ENCODE measurements around the gene CDCP2.
"Not testable (repeated sequence)": the region's sequence is repeated elsewhere in the genome, so short reads cannot be mapped to it uniquely, and the experiment has no call there.

CDCP2 gene

DNA sequence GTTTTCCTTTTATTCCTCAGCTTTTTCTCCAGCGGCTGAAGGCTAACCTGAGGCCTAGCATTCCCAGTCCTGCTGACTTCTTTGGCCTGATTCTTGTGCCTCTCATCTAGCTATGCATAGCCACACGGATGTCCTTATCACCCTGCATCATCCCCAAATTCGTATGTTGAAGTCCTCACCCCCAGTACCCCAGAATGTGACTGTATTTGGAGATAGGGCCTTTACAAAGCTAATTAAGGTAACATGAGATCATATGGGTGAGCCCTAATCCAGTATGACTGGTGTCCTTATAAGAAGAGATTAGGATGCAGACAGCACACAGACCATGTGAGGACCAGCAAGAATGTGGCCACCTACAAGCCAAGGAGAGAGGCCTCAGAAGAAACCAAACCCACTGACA, 44.6 kb downstream of the CDCP2 start:
- Histone ChIP-seq H3K27me3 (replicated peaks; ENCODE audit: control insufficient read depth, insufficient read depth, low read length) (no peaks in the 10 kb centered on the region), H3K4me3 (replicated peaks; ENCODE audit: low read depth, low read length) (no peak overlapping the region), H3K36me3 (ENCODE audit: control insufficient read depth, insufficient read depth, low read length) (no peaks in the 10 kb centered on the region)
- TF ChIP-seq, protein P1, sequence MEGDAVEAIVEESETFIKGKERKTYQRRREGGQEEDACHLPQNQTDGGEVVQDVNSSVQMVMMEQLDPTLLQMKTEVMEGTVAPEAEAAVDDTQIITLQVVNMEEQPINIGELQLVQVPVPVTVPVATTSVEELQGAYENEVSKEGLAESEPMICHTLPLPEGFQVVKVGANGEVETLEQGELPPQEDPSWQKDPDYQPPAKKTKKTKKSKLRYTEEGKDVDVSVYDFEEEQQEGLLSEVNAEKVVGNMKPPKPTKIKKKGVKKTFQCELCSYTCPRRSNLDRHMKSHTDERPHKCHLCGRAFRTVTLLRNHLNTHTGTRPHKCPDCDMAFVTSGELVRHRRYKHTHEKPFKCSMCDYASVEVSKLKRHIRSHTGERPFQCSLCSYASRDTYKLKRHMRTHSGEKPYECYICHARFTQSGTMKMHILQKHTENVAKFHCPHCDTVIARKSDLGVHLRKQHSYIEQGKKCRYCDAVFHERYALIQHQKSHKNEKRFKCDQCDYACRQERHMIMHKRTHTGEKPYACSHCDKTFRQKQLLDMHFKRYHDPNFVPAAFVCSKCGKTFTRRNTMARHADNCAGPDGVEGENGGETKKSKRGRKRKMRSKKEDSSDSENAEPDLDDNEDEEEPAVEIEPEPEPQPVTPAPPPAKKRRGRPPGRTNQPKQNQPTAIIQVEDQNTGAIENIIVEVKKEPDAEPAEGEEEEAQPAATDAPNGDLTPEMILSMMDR (IDR thresholded peaks at IDR 0.05; ENCODE audit: insufficient read depth, low read length, poor library complexity, severe bottlenecking), result no peak
- no peak for DNase-seq (ENCODE audit: extremely low read depth, insufficient read length)

GRCh38 chr1:54107131-54107530, 45.7 kb downstream of the CDCP2 start:
- H3K36me3 ChIP-seq (ENCODE audit: control insufficient read depth, insufficient read depth, low read length), result no peaks in the 10 kb centered on the region; the same call in 1 of the 2 replicates
- no peak for DNase-seq (ENCODE audit: extremely low read depth, insufficient read length)

DNA sequence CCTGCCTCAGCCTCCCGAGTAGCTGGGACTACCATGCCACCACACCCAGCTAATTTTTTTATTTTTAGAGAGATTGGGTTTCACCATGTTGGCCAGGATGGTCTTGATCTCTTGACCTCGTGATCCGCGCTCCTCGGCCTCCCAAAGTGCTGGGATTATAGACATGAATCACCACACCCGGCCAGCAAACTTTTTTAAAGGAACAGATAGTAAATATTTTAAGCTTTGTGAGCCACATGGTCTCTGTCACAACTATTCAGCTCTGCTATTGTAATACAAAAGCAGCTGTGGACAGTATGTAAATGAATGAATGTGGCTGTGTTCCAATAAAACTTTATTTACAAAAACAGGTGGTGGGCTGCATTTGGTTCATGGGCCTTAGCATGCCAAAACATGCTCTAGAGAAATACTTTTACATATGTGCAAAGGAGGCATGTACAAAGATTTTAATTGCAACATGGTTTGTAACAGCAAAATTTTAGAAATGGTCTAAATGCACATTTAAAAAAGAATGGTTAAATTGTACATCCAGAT, 47.0 kb downstream of the CDCP2 start:
- Histone ChIP-seq H3K36me3 (ENCODE audit: control insufficient read depth, insufficient read depth, low read length) (no peaks in the 10 kb centered on the region; the same call in 1 of the 2 replicates), H3K4me3 (replicated peaks; ENCODE audit: low read depth, low read length) (no peak overlapping the region), H3K27me3 (replicated peaks; ENCODE audit: control insufficient read depth, insufficient read depth, low read length) (no peaks in the 10 kb centered on the region)
- TF ChIP-seq, protein P1 (IDR thresholded peaks at IDR 0.05; ENCODE audit: insufficient read depth, low read length, poor library complexity, severe bottlenecking), result no peak
- DNase-seq (ENCODE audit: extremely low read depth, insufficient read length), result no peak

More at GRCh38 chr1:54107131-54107530, 45.7 kb downstream of the CDCP2 start:
- H3K27me3 ChIP-seq (replicated peaks; ENCODE audit: control insufficient read depth, insufficient read depth, low read length), result no peaks in the 10 kb centered on the region
- H3K4me3 ChIP-seq (replicated peaks; ENCODE audit: low read depth, low read length), result no peak overlapping the region
- TF ChIP-seq, protein P1 (IDR thresholded peaks at IDR 0.05; ENCODE audit: insufficient read depth, low read length, poor library complexity, severe bottlenecking), result no peak

DNA sequence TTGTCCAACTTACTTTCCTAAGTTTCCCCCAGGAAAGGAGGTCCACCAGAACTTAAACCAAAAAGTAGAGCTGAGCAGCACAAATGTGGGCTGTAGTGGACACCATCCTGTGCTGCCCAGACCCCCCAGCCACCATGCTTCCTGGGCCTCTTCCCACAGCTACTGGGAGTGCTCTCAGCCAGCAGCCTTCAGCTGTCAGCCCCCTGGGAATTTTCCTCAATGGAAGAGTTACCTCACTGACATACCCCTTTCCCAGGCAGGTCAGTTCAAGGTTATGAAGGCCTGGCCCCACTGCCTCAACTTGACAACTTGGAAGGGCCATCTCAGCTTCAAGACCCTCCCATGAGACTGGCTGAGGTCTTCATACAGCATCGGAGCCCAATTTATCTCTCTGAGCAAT, 47.7 kb downstream of the CDCP2 start:
- Histone ChIP-seq H3K36me3 (ENCODE audit: control insufficient read depth, insufficient read depth, low read length) (no peaks in the 10 kb centered on the region; the same call in 1 of the 2 replicates), H3K4me3 (replicated peaks; ENCODE audit: low read depth, low read length) (no peak overlapping the region), H3K27me3 (replicated peaks; ENCODE audit: control insufficient read depth, insufficient read depth, low read length) (no peaks in the 10 kb centered on the region)
- DNase-seq (ENCODE audit: extremely low read depth, insufficient read length), result no peak
- TF ChIP-seq, protein P1 (IDR thresholded peaks at IDR 0.05; ENCODE audit: insufficient read depth, low read length, poor library complexity, severe bottlenecking), result no peak

DNA sequence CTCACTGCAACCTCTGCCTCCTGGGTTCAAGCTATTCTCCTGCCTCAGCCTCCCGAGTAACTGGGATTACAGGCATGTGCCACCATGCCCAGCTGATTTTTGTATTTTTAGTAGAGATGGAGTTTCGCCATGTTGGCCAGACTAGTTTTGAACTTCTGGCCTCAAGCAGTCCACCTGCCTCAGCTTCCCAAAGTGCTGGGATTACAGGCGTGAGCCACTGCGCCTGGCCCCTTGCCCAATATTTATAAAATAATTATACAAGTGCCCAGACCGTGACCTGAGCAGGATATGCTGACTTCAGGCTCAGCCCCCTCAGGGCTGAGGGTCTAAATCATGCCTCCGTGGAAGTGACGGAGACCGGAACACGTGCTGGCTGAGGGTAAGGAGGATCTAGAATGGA, 48.2 kb downstream of the CDCP2 start:
- not testable (repeated sequence) for H3K27me3 ChIP-seq (replicated peaks; ENCODE audit: control insufficient read depth, insufficient read depth, low read length); H3K4me3 ChIP-seq (replicated peaks; ENCODE audit: low read depth, low read length); DNase-seq (ENCODE audit: extremely low read depth, insufficient read length); H3K36me3 ChIP-seq (ENCODE audit: control insufficient read depth, insufficient read depth, low read length)

DNA sequence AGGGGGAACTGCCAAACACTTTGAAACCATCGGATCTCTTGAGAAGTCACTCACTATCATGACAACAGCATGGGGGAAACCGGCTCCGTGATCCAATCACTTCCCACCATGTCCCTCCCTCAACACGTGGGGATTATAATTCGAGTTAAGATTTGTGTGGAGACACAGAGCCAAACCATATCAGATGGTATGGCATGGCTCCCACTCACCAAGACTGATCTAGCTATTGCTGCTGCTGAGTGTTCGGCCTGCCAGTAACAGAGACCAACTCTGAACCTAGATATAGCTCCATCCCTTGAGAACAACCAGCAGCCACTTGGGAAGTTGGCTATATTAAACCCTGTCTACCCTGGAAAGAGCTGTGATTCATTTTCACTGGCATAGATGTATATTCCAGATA, 49.4 kb downstream of the CDCP2 start:
- DNase-seq (ENCODE audit: extremely low read depth, insufficient read length), result no peak
- TF ChIP-seq, protein P1 (IDR thresholded peaks at IDR 0.05; ENCODE audit: insufficient read depth, low read length, poor library complexity, severe bottlenecking), result no peak
- H3K27me3 ChIP-seq (replicated peaks; ENCODE audit: control insufficient read depth, insufficient read depth, low read length), result no peaks in the 10 kb centered on the region
- H3K4me3 ChIP-seq (replicated peaks; ENCODE audit: low read depth, low read length), result no peak overlapping the region
- H3K36me3 ChIP-seq (ENCODE audit: control insufficient read depth, insufficient read depth, low read length), result no peaks in the 10 kb centered on the region; the same call in 1 of the 2 replicates

Data from GM06990 (cell line).